GM10248 (cell line): ENCODE measurements around the gene TRMT1L.

Experiments used
- CTCF ChIA-PET: fragments of 300-600 bp; sonication (Branson Sonifier 250); formaldehyde crosslinking; extraction: SDS; loops from one replicate; lab custom pipeline; 2021; ENCODE audit warnings: antibody characterized with exemption; lab: Yijun Ruan, JAX
- POLR2A ChIA-PET: fragments of 350-650 bp; sonication (Branson Sonifier 250); formaldehyde crosslinking; extraction: SDS; loops from one replicate; lab custom pipeline; 2020; ENCODE audit warnings: antibody characterized with exemption; lab: Yijun Ruan, JAX
- DNase-seq: peaks from one replicate; pipeline ENCODE4 v3.0.0; 2012; ENCODE audit errors: extremely low spot score
- CTCF ChIP-seq: IDR thresholded peaks from 2 replicates; pipeline ENCODE4 v1.5.1; 2012; ENCODE audit warnings: mild to moderate bottlenecking, low read depth; ENCODE audit errors: extremely low read depth, missing control alignments, control extremely low read depth

The TRMT1L gene

GRCh38 chr1:185069202-185069772 is 87.5 kb downstream of the TRMT1L start:
- DNase-seq, result no peak
- no peak for TF ChIP-seq CTCF
- ChIA-PET CTCF (interaction anchor here (0.8 to 2.3 kb wide), 4 partner anchors 10 to 101 kb away, joined by 3 to 4 read pairs (median 3); no protein-coding TSS in a partner anchor), POLR2A (no interaction called here)

GRCh38 chr1:185068341-185068740 is 88.4 kb downstream of the TRMT1L start:
- no peak for TF ChIP-seq CTCF
- CTCF ChIA-PET, result interaction anchor here (2.3 kb wide), 1 partner anchor 11 kb away, joined by 4 read pairs; no protein-coding TSS in a partner anchor
- POLR2A ChIA-PET, result no interaction called here
- no peak for DNase-seq
